CD4-positive, alpha-beta T cell treated with Interleukin-2 at 100 ng/mL for 4 hours (primary cell): ENCODE data around the gene SIK1.
"Not testable (repeated sequence)": the region's sequence is repeated elsewhere in the genome, so short reads cannot be mapped to it uniquely, and the experiment has no call there.

Experiments used
- DNase-seq: peaks from one replicate; pipeline ENCODE4 v3.0.0-alpha.2; 2020; ENCODE audit warnings: low spot score

Gene SIK1

DNA sequence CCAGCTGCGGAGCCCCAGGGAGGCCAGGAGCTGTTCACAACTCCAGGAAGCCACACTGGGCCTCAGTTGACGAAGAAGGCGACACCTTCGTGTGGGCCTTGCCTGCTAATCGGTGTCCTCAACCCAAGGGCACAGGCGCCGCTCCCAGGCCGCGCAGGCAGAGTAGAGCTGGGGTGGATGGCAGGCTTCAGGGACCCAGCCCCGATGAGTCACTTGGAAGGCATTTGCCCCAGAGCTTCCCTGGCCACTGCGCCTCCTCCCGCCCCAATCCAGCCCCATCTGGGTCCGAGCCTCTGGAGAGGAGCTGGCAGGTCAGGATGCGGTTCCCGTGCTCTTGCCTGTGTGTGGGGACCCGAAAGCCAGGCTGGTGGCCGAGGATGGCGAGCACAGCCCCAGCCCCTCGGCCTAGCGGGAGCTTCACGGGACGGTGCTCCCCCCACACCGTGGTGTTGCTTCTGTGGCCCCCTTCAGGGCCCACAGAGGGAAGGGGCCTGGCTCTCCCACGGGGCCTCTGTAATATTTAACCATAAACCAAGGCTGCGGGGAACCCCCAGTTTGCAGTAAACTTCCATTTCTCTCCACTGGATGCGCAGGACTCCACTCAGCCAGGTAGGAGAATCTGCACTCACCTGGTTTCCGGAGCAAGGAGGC lies 30.0 kb downstream of the SIK1 start:
- DNase-seq = not testable (repeated sequence)

DNA sequence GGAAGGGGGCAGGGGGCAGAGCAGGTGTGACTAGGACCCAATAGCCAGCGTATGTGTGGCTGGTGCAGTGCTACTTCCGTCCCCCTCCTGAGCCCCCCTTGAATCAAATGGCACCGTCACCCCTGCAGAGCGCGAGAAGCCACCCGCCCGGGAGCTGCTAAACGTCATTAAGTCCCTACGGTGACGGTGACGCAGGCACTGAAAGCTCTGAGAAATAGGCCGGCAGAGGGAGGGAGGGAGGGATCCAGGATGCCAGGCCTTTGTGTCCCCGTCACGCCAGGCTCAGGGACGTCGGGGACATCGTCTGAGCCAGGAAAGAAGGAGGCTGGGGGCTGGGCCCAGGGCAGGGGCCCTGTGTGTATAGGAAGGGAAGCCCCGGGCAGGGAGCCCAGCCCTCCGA lies 43.6 kb downstream of the SIK1 start:
- not testable (repeated sequence) for DNase-seq

DNA sequence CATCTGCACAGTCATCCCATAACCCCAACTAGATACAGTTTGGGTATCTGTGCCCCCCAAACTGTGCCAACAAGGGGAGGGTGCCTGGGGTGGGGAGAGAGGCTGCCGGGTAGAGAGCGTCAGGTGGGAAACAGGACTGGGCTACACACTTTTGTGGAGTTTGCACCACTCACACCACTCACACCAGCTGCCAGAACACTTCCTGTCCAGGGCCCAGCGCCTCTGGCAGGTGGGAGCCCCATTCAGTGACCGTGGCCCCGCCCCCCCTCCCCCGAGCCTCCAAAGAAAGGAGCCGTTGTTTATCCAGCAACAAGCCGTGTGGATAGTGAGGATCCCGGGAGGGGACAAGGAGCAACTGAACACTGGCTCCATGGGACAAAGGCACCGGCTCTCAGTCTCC lies 44.0 kb downstream of the SIK1 start:
- not testable (repeated sequence) for DNase-seq

DNA sequence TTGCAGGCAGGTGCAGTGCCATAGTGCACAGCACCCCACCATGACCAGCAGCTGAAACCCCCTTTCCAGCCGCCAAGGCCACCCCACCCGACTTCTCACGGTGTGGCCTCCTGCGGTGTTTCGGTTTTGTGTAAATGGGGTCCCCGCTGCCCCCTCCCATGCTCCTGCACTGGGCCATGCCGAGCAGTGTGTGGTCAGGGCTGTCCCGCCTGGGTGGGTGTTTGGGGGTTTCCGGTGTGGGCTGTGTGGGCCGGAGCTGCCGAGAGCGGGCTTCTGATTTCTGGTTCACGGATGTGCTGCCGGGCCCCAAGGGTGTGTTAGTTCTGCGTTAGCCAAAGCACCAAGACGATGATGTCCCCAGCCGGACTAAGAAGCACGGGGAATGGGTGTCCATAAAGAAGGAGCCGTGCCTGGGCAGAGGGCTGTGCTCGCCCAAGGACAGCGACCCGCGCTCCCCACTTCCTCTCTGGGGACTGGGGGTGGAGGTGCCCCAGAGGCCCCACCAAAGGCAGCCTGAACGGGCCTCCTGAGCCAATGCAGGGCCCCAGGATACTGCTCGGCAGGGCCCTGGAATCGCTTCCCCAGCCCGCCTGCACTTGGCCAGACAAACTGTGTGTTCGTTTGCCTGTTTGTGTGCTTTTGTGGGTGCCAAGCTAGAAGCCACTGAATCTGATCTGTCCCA lies 45.9 kb downstream of the SIK1 start:
- not testable (repeated sequence) for DNase-seq

DNA sequence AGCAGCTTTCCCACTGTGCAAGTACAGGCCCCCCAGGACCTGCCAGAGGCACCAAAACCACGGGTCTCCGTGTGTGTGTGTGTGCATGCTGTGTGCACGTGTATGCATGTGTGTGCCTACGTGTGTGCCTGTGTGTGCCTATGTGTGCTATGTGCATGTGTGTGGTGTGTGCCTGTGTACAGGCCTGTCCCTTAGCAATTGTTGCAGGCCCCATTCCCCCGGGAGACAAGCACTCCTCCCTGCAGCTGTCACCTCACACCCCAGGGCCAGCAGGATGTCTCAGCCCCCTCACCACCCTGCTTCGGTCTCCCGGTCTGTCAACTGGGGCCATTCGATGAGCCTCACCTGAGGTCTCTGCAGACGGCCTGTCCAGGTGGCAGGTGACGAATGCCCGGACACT lies 46.6 kb downstream of the SIK1 start:
- DNase-seq = not testable (repeated sequence)

DNA sequence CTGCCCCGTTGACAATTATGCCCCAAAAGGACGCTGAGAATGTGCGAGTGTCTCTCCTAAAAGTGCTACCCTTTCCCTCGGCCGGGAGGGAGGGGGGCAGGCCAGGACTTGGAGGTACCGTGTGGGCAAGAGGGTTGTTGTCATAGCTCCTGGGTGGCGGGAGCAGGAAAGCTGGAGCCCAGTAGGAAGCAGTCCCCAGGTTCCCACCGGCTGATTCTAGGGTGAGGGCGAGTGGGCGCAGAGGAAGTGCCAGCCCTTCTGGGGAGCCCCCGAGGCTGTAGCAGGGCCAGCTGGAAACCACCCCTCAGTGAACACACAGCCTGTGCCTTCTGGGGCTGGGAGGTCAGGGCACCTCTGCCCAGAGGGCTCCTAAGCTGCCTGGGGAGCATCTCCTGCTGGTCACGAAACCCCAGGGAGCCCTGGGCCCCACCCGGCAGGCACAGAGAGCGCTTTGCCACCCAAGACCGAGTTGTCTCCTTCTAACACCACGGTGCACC lies 47.3 kb downstream of the SIK1 start:
- not testable (repeated sequence) for DNase-seq

DNA sequence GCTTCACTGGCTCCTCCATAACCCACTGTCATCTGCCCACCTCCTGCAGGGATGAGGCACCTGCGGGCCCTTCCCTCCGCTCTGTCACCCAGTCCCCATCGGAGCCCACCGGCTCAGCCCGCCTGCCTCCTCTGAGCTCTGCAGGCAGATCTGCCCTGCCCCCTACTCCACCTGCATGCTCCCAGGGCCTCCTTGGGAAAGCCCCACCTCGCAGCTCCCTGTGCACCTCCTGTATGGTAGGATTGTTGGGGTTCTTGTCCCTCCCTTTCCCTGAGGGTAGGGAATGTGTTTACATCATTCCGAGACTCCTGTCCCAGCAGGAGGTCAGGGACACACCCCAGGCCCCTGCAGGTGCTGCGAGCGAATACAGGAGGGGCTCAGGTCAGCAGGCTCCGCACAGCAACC lies 50.5 kb downstream of the SIK1 start:
- no peak for DNase-seq

DNA sequence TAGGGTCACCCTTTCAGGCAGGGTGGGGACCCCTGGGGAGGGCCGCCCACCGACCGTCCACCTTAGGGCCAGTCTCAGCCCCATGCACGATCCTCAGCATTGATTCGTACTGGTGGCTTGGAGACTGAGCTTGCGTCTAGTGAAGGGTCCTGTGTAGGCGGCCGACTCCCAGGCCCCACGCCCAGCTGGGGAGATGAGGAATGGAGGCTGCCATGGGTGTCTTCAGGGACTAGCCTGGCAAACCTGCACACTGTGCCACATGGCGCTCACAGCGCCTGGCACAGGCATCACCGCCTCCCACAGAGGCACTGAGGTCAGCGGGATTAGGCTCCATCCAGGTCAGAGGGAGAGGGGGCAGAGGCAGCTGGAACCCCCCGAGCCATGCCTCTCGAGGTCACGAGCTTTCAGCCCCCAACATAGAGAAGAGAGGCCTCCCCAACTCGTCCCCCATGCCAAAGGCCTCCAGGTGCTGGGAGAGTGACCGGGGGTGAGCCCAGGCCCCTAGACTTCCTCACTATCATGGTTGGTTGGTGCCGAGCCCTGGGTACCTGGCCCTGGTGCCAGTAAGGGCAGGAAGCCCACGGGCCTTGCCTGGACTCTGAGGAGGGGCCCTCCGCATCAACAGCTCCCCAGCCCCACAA lies 51.0 kb downstream of the SIK1 start:
- no peak for DNase-seq

DNA sequence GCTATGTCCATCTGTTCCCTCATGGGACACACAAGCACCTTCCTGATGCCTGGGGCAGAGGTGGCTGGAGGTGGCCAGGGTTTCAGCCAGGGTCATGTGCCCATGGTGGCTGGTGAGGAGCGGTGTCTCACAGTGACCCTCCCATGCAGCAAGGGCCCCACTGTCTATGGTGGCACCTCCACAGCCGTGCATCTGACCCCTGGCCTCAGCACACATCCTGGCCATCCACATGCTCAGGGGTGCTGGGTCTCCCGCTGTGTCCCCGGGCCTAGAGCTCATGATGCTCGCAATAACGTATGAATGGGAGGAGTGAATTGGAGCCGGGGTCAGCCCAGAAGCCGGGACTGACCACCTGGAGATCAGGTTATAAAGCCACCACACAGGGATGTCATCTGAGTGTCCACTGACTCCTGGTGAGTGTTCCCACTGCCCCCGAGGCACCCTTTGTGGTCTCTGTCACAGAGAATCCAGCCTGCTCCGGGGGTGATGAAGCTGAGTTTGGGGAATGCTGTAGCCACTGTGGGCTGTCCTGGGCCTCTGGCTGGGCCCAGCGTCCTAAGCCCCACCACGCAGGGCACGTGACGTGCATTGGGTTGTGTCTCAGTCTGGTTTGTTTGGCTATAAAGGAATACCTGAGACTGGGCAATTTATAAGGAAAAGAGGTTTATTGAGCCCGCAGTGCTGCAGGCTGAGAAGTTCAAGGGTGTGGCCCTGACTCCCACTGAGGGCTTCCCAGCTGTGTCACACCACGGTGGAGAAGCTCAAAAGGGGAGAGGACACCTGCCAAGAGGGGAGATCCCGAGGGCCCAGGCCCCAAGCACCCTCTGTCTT lies 51.7 kb downstream of the SIK1 start:
- no peak for DNase-seq

DNA sequence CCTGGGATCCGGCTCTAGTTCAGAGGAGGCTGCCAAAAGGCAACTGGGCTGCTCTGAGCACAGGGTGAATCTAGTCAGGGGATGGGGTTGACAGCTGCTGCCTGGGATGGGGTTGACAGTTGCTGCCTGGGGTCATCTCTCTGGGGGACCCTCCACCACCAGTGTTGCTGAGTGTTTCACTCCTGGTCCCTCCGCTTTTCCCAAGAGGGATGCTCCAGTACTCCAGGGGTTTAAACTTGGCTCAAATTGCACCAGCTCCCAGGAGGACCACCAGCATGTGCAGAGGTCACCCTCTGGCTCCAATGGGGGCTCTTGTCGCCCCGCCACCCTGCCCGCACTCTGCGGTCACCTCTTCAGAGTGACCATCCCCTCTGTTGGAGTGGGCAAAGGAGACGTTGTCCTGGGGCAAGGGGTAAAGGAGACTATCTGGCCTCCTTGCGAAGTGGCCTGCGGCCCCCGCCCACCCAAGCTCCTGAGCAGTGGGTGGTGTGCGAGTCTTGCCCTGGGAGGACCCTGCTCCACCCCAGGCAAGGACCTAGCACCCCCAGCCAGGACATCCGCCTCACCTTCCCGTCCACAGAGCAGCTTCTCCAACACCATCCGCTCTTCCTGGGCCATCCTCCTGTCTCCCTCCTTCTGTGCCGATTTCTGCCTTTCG lies 52.6 kb downstream of the SIK1 start:
- no peak for DNase-seq

DNA sequence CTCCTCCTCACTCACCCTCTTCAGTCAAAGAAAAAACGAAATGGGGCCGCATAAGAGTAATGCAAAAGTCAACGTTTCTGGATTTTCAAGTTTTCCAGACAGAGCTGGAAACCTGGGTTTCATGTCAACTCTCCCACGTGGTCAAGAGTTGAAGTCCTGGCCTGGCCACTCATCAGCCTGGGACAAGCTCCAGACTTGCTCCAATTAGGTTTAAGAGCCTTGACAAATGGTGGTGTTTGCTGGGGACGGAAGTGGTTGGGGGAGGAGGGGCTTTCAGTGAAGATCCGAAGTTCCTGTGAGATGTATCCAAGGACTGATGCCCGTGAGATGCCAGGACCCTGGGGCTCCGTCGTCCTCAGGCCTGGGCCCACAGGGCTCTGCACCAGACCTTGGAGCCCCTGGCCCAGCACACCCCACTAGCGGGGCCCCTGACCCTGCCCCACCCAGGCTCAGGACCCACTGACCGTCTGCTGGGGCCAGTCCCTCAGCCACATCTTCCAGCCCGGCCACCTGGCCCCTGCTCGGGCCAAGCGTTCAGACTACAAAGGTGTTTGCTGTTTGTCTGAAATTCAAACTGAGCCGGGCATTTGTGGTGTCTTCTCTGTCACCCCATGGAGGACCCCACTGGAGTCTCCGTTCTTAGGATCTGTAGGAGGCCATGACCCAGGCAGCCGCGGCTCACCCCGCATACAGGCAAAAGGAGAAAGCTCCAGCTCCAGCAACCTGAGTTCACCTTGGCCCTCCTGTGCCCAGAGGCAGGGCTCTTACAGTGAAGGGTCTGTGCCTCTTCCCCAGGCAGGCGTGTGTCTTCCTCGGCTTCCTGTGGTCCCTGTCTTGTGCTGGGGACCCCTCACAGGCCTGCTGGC lies 53.3 kb downstream of the SIK1 start:
- DNase-seq = no peak

DNA sequence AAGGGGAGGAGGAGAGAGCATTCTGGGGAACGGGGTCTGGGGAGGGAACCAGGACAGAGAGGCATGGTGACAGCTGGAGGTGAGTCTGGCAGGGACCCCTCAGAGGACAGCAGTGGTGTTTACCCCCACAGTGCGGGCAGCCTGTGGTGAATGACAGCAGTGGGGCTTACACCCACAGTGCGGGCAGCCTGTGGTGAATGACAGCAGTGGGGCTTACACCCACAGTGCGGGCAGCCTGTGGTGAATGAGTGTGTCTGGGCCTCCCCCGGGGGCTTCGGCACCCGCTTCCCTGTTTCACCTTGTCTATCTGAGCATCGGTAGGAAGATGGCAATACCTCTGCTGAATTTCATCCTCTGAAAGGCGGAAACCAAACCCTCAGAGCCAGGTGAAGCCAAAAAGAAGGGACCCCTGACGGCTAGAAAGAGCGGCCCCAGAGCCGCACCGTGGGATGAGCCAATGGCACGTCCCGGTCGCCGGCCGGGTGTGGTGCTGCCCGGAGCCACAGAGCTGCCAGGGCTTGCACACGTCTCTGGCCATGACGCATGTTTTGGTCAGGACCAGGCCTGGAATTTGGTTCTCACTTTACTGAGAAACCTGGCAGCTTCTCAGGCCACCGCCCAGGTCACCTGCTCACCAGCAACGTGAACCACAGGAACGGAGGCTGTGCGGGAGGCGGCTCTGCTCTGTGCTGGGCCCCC lies 54.1 kb downstream of the SIK1 start:
- DNase-seq = no peak

DNA sequence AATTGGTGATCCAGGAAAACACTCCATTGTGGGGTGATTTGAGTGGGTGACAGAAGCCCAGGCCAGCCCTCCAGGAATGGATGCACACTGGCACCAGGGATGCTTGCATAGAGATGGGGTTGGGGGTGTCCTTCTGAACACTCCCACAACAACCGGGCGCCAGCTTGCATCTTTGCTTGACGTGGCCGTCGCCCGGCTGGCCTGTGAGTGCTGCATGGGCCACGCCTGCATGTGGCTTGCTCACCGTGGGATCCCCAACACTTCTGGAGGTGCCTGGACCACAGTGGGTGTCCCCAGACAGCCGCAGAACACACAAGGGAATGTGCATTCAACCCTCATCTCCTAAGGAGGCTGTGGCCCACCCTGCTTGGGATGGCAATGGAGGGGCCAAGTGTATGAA lies 55.1 kb downstream of the SIK1 start:
- DNase-seq = no peak

DNA sequence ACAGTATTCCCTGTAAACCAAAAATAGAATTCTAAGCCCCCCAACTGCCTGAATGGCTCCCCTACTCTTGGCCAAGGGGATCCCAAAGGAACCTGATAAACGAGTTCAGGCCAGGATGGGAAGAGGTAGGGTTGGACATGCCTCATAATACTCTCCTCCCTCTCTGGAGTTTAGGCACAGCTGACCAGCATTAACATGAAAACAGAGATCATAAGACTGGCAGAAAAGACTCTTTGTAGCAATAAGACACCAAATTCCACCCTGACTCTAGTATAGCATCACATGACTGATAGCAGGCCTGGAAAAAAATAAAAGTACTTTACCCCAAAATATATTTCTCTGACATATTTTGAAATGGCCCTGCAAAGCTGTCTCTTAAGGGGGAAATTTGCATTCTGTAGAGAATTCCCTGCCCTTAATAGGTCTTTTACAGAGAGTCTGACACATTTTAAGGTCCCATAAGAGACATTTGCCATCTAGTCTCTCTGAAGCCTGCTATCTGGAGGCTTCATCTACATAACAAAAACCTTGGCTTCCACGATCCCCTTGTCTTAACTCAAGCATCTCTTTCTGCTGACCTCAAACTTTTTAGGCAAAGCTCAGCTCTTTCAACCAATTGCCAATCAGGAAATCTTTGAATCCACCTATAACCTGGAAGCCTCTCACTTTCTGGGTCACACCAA lies 55.9 kb downstream of the SIK1 start:
- no peak for DNase-seq

DNA sequence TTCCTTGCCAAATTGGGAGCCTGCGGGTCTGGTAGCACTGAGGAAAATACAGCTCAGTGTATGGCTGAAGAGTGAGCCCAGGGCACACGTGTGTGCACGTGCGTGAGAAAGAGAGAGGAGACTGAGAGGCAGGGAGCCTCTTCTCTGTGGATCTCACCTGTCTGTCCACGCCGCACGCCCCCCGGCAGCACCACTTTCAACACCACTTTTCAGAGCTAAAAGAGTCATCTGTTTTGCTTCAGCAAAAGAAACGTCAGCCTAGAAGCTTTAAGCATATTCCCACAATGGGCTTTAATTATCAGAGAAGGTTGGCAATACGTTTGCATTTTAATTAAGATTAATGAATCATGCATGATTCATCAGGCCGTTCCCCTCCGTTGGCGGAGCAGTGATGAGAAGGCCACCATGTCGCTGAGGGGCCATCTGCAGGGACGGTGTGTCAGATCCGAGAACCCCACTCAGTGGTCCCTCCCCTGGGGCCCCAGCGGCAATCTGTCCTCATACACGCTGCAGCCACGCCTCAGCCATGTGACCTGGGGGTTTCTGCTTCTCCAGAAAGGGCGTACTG lies 56.8 kb downstream of the SIK1 start:
- no peak for DNase-seq

DNA sequence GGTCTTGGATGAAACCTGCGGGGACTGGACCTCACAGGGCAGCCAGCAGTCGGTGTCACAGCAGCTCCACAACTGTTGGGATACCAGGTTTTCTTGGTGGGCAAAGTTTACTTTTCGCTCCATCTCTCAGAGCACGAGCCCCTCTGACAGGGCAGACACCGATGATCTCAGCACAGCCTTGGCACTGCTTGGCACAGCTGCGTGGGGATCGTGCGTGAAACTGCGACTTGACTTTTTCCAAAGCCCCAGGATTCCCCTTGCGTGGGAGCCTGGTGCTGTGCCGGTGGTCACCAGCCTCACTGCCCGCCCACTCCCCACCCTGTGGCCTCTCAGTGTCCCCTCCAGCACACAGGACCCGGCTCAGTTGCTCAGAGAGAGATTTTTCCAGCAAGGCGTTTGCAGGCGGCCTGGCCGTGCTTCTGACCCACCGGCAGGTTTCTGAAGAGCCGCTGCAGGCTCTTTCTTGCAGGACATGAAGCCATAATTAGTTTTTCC lies 57.3 kb downstream of the SIK1 start:
- DNase-seq = no peak

DNA sequence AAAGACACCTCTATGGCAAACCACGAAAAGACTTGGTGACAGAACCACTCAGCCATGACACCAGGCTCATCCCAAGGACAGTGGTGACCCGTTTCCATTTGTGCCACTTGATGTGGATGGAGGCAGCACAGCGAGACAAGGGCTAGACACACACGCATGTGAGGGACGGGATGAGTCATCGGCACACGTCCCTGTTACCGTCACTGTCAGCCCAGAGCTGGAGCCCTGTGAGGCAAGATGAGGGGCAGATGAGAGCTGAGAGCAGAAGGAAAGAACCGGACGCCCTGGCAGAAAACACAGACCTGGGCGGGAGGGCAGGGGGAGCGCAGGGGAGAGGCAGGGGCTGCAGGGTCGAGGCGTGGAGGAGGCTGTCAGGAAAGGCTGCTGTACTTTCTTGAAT lies 57.8 kb downstream of the SIK1 start:
- no peak for DNase-seq

DNA sequence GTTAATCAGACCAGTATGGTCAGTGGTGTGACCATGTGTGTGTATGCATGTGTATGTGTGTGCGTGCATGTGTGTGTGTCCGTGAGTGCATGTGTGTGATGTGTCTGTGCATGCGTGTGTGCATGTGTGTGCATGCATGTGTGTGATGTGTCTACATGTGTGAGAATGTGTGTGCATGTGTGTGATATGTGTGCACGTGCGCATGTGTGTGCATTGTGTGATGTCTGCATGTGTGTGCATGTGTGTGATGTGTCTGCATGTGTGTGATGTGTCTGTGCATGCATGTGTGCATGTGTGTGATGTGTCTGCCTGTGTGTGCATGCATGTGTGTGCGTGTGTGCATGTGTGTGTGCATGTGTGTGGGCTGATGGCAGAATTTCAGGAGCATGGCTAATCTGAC lies 58.2 kb downstream of the SIK1 start:
- DNase-seq = no peak

DNA sequence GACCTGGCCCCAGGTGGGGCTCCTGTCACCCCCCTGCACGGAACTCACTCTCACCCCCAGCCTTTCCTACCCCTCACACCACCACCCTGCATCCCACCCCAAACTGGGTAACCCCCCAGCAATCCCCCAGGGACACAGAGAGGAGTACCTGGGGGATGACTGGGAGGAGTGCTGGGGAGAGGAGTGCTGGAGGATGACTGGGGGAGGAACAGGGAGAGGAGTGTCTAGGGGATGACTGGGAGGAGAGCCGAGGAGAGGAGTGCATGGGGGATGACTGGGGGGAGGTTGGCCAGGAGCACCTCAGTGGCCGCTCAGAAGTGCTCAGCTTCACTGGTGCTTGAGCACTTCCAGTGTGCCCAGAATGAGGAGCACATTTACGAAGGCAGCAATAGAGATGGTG lies 59.1 kb downstream of the SIK1 start:
- no peak for DNase-seq
